GM18505 (cell line): ENCODE data around the gene HPRT1.
A peak's percentile ranks its signal among the peaks of the same experiment; 100 is the strongest.
"Not testable (repeated sequence)": the region's sequence is repeated elsewhere in the genome, so short reads cannot be mapped to it uniquely, and the experiment has no call there.

ENCODE experiments used
- ATAC-seq: cut with Tn5 transposase; IDR thresholded peaks from one replicate; pipeline ENCODE4 v1.9.1; 2021; ENCODE audit not compliant: unreplicated experiment
- POLR2A ChIP-seq: IDR thresholded peaks from 4 replicates; pipeline ENCODE4 v1.6.1; 2011; ENCODE audit warnings: borderline replicate concordance; ENCODE audit not compliant: insufficient read depth, insufficient read length; ENCODE audit errors: extremely low read depth

HPRT1 gene

GRCh38 chrX:134454506-134454905 is 5.5 kb upstream of the HPRT1 start:
- no peak for ATAC-seq
- TF ChIP-seq POLR2A: no peak

GRCh38 chrX:134457708-134458107 is 2.3 kb upstream of the HPRT1 start:
- no peak for TF ChIP-seq POLR2A
- ATAC-seq: no peak

GRCh38 chrX:134459683-134460004 is 321 bp upstream of the HPRT1 start:
- no peak for TF ChIP-seq POLR2A
- ATAC-seq: peak; percentile 16

GRCh38 chrX:134460862-134461220 is 876 bp downstream of the HPRT1 start:
- ATAC-seq: no peak
- TF ChIP-seq POLR2A: no peak

GRCh38 chrX:134461437-134461836 is 1.5 kb downstream of the HPRT1 start:
- ATAC-seq: no peak

GRCh38 chrX:134462927-134463326 is 3.0 kb downstream of the HPRT1 start:
- ATAC-seq: no peak
- TF ChIP-seq POLR2A: no peak

More at GRCh38 chrX:134461437-134461836, 1.5 kb downstream of the HPRT1 start:
- TF ChIP-seq POLR2A: no peak

GRCh38 chrX:134464453-134464852 is 4.5 kb downstream of the HPRT1 start:
- ATAC-seq: not testable (repeated sequence)

- no peak for ATAC-seq
- TF ChIP-seq POLR2A: no peak
These were observed 9.5 kb downstream of the HPRT1 start for GRCh38 chrX:134469486-134469885.

GRCh38 chrX:134470013-134470412 is 10.0 kb downstream of the HPRT1 start:
- TF ChIP-seq POLR2A: no peak
- no peak for ATAC-seq

- TF ChIP-seq POLR2A: no peak
- no peak for ATAC-seq
These were observed 12.1 kb downstream of the HPRT1 start for GRCh38 chrX:134472041-134472440.

GRCh38 chrX:134476284-134476683 is 16.3 kb downstream of the HPRT1 start:
- no peak for ATAC-seq
- TF ChIP-seq POLR2A: no peak

- TF ChIP-seq POLR2A: no peak
These were observed 18.4 kb downstream of the HPRT1 start for GRCh38 chrX:134478374-134478773.

GRCh38 chrX:134480061-134480460 is 20.1 kb downstream of the HPRT1 start:
- no peak for TF ChIP-seq POLR2A

More at GRCh38 chrX:134478374-134478773, 18.4 kb downstream of the HPRT1 start:
- no peak for ATAC-seq

GRCh38 chrX:134481339-134481738 is 21.4 kb downstream of the HPRT1 start:
- no peak for TF ChIP-seq POLR2A
- ATAC-seq: no peak

More at GRCh38 chrX:134480061-134480460, 20.1 kb downstream of the HPRT1 start:
- ATAC-seq: no peak

- TF ChIP-seq POLR2A: no peak
These were observed 22.4 kb downstream of the HPRT1 start for GRCh38 chrX:134482371-134482770.

GRCh38 chrX:134484039-134484438 is 24.1 kb downstream of the HPRT1 start:
- ATAC-seq: no peak
- TF ChIP-seq POLR2A: no peak

More at GRCh38 chrX:134482371-134482770, 22.4 kb downstream of the HPRT1 start:
- ATAC-seq: no peak

GRCh38 chrX:134501941-134502340 is 42.0 kb downstream of the HPRT1 start:
- TF ChIP-seq POLR2A: no peak
- ATAC-seq: no peak
